NCI-H82 (cell line): ENCODE results near the gene ZNRF4.
"Not testable (repeated sequence)": the region's sequence is repeated elsewhere in the genome, so short reads cannot be mapped to it uniquely, and the experiment has no call there.

Experiments
- DNase-seq: peaks from one replicate; lab custom pipeline; 2025; lab: John Stamatoyannopoulos, UW

ZNRF4 gene, protein sequence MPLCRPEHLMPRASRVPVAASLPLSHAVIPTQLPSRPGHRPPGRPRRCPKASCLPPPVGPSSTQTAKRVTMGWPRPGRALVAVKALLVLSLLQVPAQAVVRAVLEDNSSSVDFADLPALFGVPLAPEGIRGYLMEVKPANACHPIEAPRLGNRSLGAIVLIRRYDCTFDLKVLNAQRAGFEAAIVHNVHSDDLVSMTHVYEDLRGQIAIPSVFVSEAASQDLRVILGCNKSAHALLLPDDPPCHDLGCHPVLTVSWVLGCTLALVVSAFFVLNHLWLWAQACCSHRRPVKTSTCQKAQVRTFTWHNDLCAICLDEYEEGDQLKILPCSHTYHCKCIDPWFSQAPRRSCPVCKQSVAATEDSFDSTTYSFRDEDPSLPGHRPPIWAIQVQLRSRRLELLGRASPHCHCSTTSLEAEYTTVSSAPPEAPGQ

DNA sequence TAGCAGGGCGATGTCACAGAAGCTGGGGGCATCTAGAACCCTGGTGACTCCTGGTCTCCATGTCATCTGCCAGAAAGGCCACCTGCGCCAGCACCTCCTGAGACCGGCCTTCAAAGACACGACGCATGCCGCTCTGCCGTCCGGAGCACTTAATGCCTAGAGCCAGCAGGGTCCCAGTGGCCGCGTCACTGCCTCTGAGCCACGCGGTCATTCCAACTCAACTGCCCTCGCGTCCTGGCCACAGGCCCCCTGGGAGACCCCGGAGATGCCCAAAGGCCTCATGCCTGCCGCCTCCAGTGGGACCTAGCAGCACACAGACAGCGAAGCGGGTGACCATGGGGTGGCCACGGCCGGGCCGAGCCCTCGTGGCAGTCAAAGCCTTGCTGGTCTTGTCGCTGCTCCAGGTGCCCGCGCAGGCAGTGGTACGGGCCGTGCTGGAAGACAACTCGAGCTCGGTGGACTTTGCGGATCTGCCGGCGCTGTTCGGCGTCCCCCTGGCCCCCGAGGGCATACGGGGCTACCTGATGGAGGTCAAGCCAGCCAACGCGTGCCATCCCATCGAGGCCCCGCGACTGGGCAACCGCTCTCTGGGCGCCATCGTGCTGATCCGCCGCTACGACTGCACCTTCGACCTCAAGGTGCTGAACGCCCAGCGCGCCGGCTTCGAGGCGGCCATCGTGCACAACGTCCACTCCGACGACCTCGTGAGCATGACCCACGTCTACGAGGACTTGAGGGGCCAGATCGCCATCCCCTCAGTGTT lies at the start of gene ZNRF4:
TSS of gene ZNRF4 (plus strand) at position 51 of the 763 bp plus-strand sequence. CDS start at position 126, 75 bp downstream.
- DNase-seq, result no peak

DNA sequence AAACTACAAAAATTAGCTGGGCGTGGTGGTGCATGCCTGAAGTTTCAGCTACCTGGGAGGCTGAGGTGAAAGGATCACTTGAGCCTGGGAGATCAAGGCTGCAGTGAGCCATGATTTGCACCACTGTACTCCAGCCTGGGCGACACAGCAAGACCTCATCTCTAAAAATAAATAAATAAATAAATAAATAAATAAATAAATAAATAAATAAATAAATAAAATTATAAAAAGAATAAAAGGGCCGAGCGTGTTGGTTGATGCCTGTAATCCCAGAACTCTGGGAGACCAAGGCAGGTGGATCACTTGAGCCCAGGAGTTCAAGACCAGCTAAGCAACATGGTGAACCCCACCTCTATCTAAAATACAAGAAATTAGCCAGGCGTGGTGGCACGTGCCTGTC lies 49.0 kb upstream of the ZNRF4 start:
- not testable (repeated sequence) for DNase-seq

- DNase-seq, result no peak
Observed at GRCh38 chr19:5406816-5407215, 48.4 kb upstream of the ZNRF4 start.

DNA sequence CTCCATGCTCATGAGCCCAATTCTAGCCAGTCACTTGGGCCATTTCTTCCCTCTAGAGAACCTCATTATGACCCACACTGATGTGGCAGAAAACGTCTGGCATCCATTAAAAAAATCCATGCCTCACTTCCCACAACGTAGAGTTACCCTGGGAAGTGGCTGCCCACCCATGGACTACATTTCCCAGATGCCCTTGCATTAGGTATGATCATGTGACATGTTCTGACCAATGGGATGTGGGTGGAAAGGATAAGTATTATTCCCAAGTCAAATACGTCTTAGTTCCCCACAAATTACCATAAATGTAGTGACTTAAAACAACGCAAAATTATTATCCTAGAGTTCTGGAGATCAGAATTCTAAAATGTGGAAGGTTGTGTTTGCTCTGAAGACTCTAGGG lies 47.9 kb upstream of the ZNRF4 start:
- peak; percentile 58 for DNase-seq

DNA sequence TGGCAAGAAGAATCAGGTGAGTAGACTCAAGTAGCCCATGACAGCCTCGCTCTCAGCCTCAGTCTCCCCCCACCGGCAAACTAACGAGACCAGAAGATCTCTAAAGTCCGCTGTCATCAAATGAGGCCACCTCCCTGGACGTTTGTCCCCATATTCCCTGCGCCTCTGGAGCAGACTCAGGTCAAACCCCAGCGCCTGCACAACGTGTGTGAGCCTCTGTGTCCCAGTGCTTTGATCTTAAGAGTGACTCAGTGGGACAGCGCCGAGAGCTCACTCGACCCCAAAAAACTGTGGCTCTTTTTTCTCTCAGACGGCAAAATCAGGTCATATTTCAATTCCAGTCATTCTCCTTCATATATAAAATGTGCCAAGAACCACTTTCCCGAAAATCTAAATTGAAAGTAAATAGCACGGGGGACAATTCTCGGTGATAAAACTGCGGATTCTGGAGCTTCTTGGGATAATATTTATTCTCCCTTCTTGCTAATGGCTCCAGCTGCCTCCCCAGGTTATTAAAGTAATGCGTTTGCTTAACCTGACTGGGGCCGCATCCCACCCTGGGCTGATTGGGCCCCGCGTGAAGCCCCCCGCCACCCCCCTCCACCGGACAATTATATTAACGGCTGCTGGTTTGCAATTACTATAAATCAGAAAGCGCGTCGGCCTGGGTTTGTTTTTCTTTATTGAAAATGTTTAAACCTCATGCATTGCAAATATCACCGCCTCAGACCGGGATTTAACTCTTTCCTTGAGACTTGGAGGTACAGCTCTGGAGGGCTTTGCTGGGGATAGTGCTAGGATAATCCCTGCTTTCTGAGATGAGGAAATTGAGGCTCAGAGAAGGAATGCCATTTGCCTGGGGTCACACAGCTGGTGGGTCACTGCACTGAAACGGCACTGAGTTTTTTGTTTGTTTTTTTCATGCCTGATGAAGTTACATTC lies 37.5 kb upstream of the ZNRF4 start:
- DNase-seq, result peak; percentile 10

GRCh38 chr19:5418677-5419076 lies 36.5 kb upstream of the ZNRF4 start:
- no peak for DNase-seq

GRCh38 chr19:5420953-5421352 lies 34.3 kb upstream of the ZNRF4 start:
- no peak for DNase-seq

- no peak for DNase-seq
Observed at GRCh38 chr19:5423567-5424125, 31.6 kb upstream of the ZNRF4 start.

DNA sequence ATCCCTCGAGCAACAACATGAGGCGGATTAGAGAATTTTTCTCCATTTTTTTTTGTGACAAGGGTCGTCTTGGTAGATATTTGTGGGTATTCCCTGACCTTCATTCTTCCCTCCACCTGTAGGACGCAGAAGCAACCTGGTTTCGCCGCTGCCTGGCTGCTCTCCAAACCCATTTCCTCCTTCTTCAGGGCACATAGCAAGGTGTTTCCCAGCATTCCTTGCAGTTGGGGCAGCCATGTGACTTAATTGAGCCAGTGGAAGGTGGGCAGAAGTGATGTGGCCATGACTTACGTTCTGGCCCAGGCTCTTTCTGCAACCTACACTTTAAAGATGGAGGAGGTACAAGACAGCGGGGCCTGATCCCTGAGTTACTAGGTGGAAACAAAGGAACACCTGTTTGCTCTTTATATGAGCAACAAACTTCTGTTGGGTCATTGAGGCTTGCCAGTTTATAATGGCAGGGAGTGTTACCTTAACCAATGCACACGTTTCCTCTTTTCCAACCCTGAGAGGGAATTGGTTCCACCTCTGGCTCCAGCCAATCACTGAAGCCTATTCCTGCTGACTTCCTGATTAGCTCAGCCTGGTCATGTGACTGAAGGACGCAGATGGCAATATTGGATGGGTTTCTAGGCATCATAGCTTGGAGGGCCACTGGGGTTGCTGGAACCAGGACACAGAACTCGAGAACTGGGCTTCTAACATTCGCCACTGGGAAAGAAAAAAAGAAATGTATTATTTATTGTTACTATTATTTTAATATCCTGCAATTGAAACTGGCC lies 30.8 kb upstream of the ZNRF4 start:
- DNase-seq, result peak; percentile 21

DNA sequence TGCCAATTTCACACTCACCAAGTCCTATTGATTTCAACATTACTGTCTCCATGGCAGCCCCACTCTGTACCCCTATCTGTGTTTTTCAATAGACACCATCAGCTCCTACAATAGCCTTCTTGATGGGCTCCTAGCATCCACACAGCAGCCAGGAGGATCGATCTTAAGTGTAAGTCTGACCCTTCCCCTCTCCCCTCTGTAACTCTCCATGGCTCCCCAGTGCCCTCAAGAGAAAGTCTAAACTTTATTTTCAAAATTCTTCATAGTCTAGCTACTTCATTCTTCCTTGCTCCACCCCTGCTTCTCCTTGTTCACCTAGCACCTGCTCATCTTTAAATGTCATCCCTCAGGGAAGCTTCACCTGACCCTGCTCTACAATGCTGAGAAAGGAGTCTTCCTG lies 30.0 kb upstream of the ZNRF4 start:
- no peak for DNase-seq

GRCh38 chr19:5430237-5430636 lies 25.0 kb upstream of the ZNRF4 start:
- peak; percentile 45 for DNase-seq

DNA sequence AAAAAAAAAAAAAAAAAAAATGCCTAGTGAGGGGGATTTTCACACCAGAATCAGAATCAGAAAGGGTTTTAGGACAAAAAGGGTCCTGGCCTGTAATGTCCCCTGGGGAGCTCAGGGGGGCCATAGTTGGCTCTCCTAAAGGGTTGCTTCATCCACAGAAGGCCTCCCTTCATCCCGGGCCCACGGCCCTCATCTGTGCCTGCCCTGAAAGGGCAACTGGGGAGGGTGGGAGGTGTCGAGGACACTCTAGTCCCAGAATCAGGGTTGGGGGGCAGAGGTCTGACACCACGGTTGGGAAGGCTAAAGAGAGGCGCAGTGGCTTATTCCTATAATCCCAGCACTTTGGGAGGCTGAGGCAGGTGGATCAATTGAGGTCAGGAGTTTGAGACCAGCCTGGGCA lies 22.5 kb upstream of the ZNRF4 start:
- DNase-seq, result no peak

DNA sequence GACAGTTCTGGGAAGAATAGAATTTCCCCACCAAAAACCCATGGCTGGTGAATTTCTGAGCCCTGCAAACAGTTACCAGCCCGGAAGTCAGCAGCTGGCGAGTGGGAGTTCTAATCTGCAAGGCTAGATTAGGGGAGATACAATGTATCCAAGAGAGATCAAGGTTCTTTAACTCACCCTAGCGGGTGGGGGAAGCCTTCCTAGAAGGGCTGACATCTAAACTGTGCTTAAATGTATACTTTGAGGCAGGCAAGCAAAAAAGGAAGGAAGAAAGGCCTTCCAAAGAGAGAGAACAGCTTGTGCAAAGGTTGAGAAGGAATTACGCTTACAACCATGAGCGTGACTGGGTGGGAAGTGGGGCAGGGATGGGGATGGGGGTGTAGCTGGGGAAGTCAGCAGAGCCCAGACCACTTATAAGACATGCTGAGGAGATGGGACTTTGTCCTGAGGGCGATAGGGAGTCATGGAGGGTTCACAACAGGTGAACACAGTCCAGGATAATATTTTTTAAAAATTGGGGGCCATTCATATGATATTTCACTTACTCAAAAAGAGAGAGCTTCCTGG lies 20.8 kb upstream of the ZNRF4 start:
- peak; percentile 50 for DNase-seq

- DNase-seq, result no peak
Observed at GRCh38 chr19:5434970-5435641, 20.1 kb upstream of the ZNRF4 start.

GRCh38 chr19:5435642-5436017 lies 19.6 kb upstream of the ZNRF4 start:
- DNase-seq, result no peak

- peak; percentile 83 for DNase-seq
Observed at GRCh38 chr19:5436106-5436947, 18.9 kb upstream of the ZNRF4 start.

GRCh38 chr19:5436948-5437306 lies 18.3 kb upstream of the ZNRF4 start:
- no peak for DNase-seq

GRCh38 chr19:5438756-5439155 lies 16.5 kb upstream of the ZNRF4 start:
- DNase-seq, result not testable (repeated sequence)

GRCh38 chr19:5439452-5439851 lies 15.8 kb upstream of the ZNRF4 start:
- DNase-seq, result no peak
